Suprapubic skin (tissue), 4 donors: ENCODE data around the gene CST4.

Experiments
- CTCF ChIP-seq, 2 donors: fragments of 200-600 bp in 1 of 2; fragments of 450-650 bp in 1 of 2; sonication (generic) in 1 of 2; IDR thresholded peaks; one replicate each; pipeline ENCODE4 v1.5.1; 2016 to 2019; ENCODE audit warnings: antibody characterized with exemption in 2 of 2, mild to moderate bottlenecking in 1 of 2, moderate library complexity in 1 of 2
- EP300 ChIP-seq: sonication (generic); formaldehyde crosslinking; IDR thresholded peaks from one replicate; pipeline ENCODE4 v1.6.1; 2017; ENCODE audit warnings: antibody characterized with exemption
- POLR2A ChIP-seq, 2 donors: fragments of 450-650 bp; IDR thresholded peaks; one replicate each; pipeline ENCODE4 v1.6.1; 2017; ENCODE audit warnings: antibody characterized with exemption in 2 of 2, mild to moderate bottlenecking in 2 of 2, moderate library complexity in 2 of 2
- POLR2AphosphoS5 ChIP-seq, 3 donors: sonication (generic); formaldehyde crosslinking; IDR thresholded peaks; one replicate each; pipeline ENCODE4 v1.6.1; 2017; ENCODE audit warnings: antibody characterized with exemption in 3 of 3

GRCh38 chr20:23658336-23658735 lies 30.5 kb downstream of the CST4 start:
- no peak for TF ChIP-seq CTCF (IDR thresholded peaks at IDR 0.05)
- no peak for TF ChIP-seq POLR2A (IDR thresholded peaks at IDR 0.05)
- TF ChIP-seq EP300: no peak
- TF ChIP-seq POLR2AphosphoS5 (IDR thresholded peaks at IDR 0.05): no peak
